OCI-LY1 (cell line): ENCODE results near the gene GABRD.

Experiments used
- H2AFZ ChIP-seq: fragments of 200-600 bp; sonication (generic), shearing (Covaris generic); 2 replicates; pipeline ENCODE4 v1.6.0; 2014; ENCODE audit warnings: antibody characterized with exemption, mild to moderate bottlenecking, low read length
- H3F3A ChIP-seq: fragments of 200-600 bp; sonication (generic), shearing (Covaris generic); 2 replicates; pipeline ENCODE4 v1.6.0; 2014; ENCODE audit warnings: mild to moderate bottlenecking, antibody characterized with exemption, low read length, moderate library complexity; ENCODE audit not compliant: insufficient read depth
- H3K27ac ChIP-seq: fragments of 200-600 bp; sonication (generic); 2 replicates; pipeline ENCODE4 v1.5.1; 2014; ENCODE audit warnings: low read length, mixed run types, mild to moderate bottlenecking, low read depth; ENCODE audit not compliant: poor library complexity, severe bottlenecking
- H3K27me3 ChIP-seq: fragments of 200-600 bp; sonication (generic); 2 replicates; pipeline ENCODE4 v1.6.0; 2014; ENCODE audit warnings: antibody characterized with exemption, mild to moderate bottlenecking, low read length, moderate library complexity; ENCODE audit not compliant: insufficient read depth
- H3K36me3 ChIP-seq: fragments of 200-600 bp; sonication (generic); 2 replicates; pipeline ENCODE4 v1.6.1; 2014; ENCODE audit warnings: mild to moderate bottlenecking, antibody characterized with exemption, low read length, moderate library complexity, mixed read lengths; ENCODE audit not compliant: insufficient read depth
- H3K4me1 ChIP-seq: fragments of 200-600 bp; sonication (generic); 2 replicates; pipeline ENCODE4 v1.5.1; 2014; ENCODE audit warnings: mild to moderate bottlenecking, low read length, moderate library complexity; ENCODE audit not compliant: insufficient read depth, severe bottlenecking
- H3K4me2 ChIP-seq: fragments of 200-600 bp; sonication (generic), shearing (Covaris generic); 2 replicates; pipeline ENCODE4 v1.6.1; 2014; ENCODE audit warnings: low read length
- H3K4me3 ChIP-seq: fragments of 200-600 bp; sonication (generic); 2 replicates; pipeline ENCODE4 v1.5.1; 2014; ENCODE audit warnings: low read length, low read depth, mild to moderate bottlenecking, mixed read lengths; ENCODE audit not compliant: poor library complexity, severe bottlenecking
- H3K79me2 ChIP-seq: fragments of 200-600 bp; shearing (Covaris generic); 2 replicates; pipeline ENCODE4 v1.6.1; 2016; ENCODE audit warnings: mixed run types, low read length, mixed read lengths; ENCODE audit not compliant: insufficient read depth
- H3K9ac ChIP-seq: fragments of 200-600 bp; sonication (generic), shearing (Covaris generic); 2 replicates; pipeline ENCODE4 v1.6.1; 2014; ENCODE audit warnings: mild to moderate bottlenecking, low read length, mixed read lengths
- H3K9me2 ChIP-seq: fragments of 200-600 bp; sonication (generic), shearing (Covaris generic); 2 replicates; pipeline ENCODE4 v1.6.1; 2014; ENCODE audit warnings: low read depth, mild to moderate bottlenecking, low read length, mixed read lengths
- H3K9me3 ChIP-seq: fragments of 200-600 bp; shearing (Covaris generic); 2 replicates; pipeline ENCODE4 v1.6.1; 2014; ENCODE audit warnings: low read length, mixed read lengths
- H4K20me1 ChIP-seq: fragments of 200-600 bp; sonication (generic), shearing (Covaris generic); 2 replicates; pipeline ENCODE4 v1.6.0; 2016; ENCODE audit warnings: mild to moderate bottlenecking, low read length; ENCODE audit not compliant: insufficient read depth
- EZH2 ChIP-seq: fragments of 200-600 bp; sonication (generic), shearing (Covaris generic); IDR thresholded peaks from 2 replicates; pipeline ENCODE4 v1.8.0; 2017; ENCODE audit warnings: borderline replicate concordance, mixed run types, mild to moderate bottlenecking, antibody characterized with exemption, low read length, moderate library complexity, mixed read lengths
- TF ChIP-seq, protein P1 (sequence below): fragments of 200-600 bp; sonication (generic), shearing (Covaris generic); IDR thresholded peaks from 2 replicates; pipeline ENCODE4 v1.5.1; 2017; ENCODE audit warnings: mild to moderate bottlenecking, antibody characterized with exemption, low read length, moderate library complexity, mixed read lengths

The GABRD gene

DNA sequence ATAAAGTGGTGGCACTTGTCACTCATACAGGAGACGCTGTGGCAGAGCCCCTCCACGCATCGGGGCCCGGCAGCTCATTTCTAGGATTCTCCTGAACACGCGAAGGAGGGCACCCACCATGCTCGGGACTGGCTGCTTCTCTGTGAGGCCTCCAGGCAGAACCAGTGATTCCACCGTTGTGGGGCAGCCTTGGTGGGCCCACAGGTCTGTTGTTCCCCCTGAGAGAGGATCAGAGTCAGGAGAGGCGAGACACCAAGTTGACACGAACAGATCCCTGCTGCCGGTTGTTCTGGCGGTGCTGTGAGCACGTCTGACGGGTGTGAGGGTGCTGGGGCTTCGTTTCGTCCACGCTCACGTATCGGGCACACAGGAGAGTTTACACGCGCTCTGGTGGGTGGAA, 57.7 kb downstream of the GABRD start:
- Histone ChIP-seq H3K27ac (no peak overlapping the region), H3K4me1 (no peaks in the 10 kb centered on the region), H3K79me2 (no peaks in the 10 kb centered on the region), H4K20me1 (no peaks in the 10 kb centered on the region), H3K9me2 (no peaks in the 10 kb centered on the region), H3F3A (no peaks in the 10 kb centered on the region), H3K36me3 (no peaks in the 10 kb centered on the region; the same call in 1 of the 2 replicates), H3K27me3 (no peaks in the 10 kb centered on the region), H3K9ac (no peak overlapping the region), H3K9me3 (peaks cover 12% of the 10 kb centered on the region), H2AFZ (no peak overlapping the region), H3K4me2 (no peak overlapping the region), H3K4me3 (no peak overlapping the region)
- no peak for TF ChIP-seq EZH2
- TF ChIP-seq, protein P1, sequence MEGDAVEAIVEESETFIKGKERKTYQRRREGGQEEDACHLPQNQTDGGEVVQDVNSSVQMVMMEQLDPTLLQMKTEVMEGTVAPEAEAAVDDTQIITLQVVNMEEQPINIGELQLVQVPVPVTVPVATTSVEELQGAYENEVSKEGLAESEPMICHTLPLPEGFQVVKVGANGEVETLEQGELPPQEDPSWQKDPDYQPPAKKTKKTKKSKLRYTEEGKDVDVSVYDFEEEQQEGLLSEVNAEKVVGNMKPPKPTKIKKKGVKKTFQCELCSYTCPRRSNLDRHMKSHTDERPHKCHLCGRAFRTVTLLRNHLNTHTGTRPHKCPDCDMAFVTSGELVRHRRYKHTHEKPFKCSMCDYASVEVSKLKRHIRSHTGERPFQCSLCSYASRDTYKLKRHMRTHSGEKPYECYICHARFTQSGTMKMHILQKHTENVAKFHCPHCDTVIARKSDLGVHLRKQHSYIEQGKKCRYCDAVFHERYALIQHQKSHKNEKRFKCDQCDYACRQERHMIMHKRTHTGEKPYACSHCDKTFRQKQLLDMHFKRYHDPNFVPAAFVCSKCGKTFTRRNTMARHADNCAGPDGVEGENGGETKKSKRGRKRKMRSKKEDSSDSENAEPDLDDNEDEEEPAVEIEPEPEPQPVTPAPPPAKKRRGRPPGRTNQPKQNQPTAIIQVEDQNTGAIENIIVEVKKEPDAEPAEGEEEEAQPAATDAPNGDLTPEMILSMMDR: no peak

GRCh38 chr1:2078170-2078569, 59.0 kb downstream of the GABRD start:
- Histone ChIP-seq H3K9ac (no peak overlapping the region), H3K4me2 (no peak overlapping the region), H3F3A (no peaks in the 10 kb centered on the region)

DNA sequence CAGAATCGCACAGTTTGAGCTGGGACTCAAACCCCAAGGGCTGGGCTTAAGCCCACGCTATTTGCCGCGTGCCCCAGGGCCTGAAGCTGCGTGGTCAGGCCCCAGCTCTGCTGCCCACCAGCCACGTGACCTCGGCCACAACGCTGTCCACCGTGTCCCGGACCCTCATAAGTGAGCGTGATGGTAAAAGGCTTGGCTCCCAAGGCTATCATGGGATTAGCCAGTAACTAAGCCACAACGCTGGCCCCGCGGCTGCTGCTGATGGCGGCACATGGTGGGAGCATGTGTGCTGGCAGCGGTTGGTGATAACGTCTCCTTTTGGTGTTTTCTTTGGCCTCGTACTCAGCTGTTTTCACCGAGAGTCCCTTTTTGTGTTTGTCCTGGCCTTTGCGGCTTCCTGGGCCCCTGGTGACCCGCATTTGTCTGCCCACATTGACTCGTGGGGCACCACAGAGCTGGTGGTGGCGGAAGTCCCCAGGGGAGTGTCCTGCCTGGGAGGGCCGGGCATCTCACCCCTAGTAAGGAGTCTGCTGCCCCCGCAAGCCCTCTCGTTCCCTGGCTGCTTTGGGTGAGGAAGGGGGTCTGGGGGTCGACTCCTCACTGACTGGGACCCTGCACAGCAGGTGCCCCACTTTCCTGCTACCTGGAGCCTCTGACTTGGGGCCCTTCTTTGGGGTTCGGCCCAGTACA, 60.4 kb downstream of the GABRD start:
- Histone ChIP-seq H3K4me2 (no peak overlapping the region), H3K27me3 (no peaks in the 10 kb centered on the region), H3F3A (no peaks in the 10 kb centered on the region), H3K27ac (no peak overlapping the region), H3K9ac (no peak overlapping the region), H3K9me3 (peaks cover 12% of the 10 kb centered on the region), H3K79me2 (no peaks in the 10 kb centered on the region), H3K36me3 (no peaks in the 10 kb centered on the region; the same call in 1 of the 2 replicates), H3K9me2 (no peaks in the 10 kb centered on the region), H2AFZ (no peak overlapping the region), H3K4me3 (no peak overlapping the region), H4K20me1 (no peaks in the 10 kb centered on the region), H3K4me1 (no peaks in the 10 kb centered on the region)
- no peak for TF ChIP-seq EZH2
- TF ChIP-seq, protein P1: no peak

More at GRCh38 chr1:2078170-2078569, 59.0 kb downstream of the GABRD start:
- H4K20me1 ChIP-seq: no peaks in the 10 kb centered on the region
- H3K4me3 ChIP-seq: no peak overlapping the region
- no peaks in the 10 kb centered on the region; the same call in 1 of the 2 replicates for H3K36me3 ChIP-seq
- TF ChIP-seq, protein P1: no peak
- no peak for TF ChIP-seq EZH2
- H3K79me2 ChIP-seq: no peaks in the 10 kb centered on the region
- H2AFZ ChIP-seq: no peak overlapping the region
- H3K4me1 ChIP-seq: no peaks in the 10 kb centered on the region
- H3K27me3 ChIP-seq: no peaks in the 10 kb centered on the region
- peaks cover 12% of the 10 kb centered on the region for H3K9me3 ChIP-seq
- no peaks in the 10 kb centered on the region for H3K9me2 ChIP-seq
- no peak overlapping the region for H3K27ac ChIP-seq
